DND-41 (cell line): Measurements from ENCODE around the gene CYP21A2.
A peak's percentile ranks its signal among the peaks of the same experiment; 100 is the strongest.
"Not testable (repeated sequence)": the region's sequence is repeated elsewhere in the genome, so short reads cannot be mapped to it uniquely, and the experiment has no call there.

ENCODE experiments used
- ATAC-seq: fragments of 200-7000 bp; cut with Tn5 transposase; 3 replicates; pipeline ENCODE4 v1.9.1; 2021; ENCODE audit warnings: low read depth; ENCODE audit not compliant: insufficient read depth
- DNase-seq: peaks from one replicate; pipeline ENCODE4 v3.0.0-alpha.2; 2020
- H2AFZ ChIP-seq: 2 replicates; pipeline ENCODE4 v1.6.0; 2012; ENCODE audit warnings: low read depth, low read length
- H3K27ac ChIP-seq: 2 replicates; pipeline ENCODE4 v1.5.1; 2012; ENCODE audit warnings: low read length, inconsistent platforms
- H3K27me3 ChIP-seq: fragments of 200-600 bp; sonication (generic); 2 replicates; pipeline ENCODE4 v1.6.0; 2012; ENCODE audit warnings: low read length, mild to moderate bottlenecking, inconsistent platforms; ENCODE audit not compliant: insufficient read depth, poor library complexity
- H3K36me3 ChIP-seq: 2 replicates; pipeline ENCODE4 v1.5.1; 2012; ENCODE audit warnings: low read length, inconsistent platforms; ENCODE audit not compliant: insufficient read depth
- H3K4me1 ChIP-seq: 2 replicates; pipeline ENCODE4 v1.5.1; 2012; ENCODE audit warnings: mild to moderate bottlenecking, low read length; ENCODE audit not compliant: insufficient read depth
- H3K4me2 ChIP-seq: 2 replicates; pipeline ENCODE4 v1.6.0; 2012; ENCODE audit warnings: mild to moderate bottlenecking, moderate library complexity, low read length, inconsistent platforms; ENCODE audit not compliant: insufficient read depth
- H3K4me3 ChIP-seq, 2 experiments: fragments of 200-600 bp in 1 of 2; shearing (Covaris generic) in 1 of 2; 2 replicates each; pipeline ENCODE4 v1.5.1; 2012 to 2016; ENCODE audit warnings: inconsistent platforms in 2 of 2, low read length in 2 of 2, mild to moderate bottlenecking in 2 of 2, low read depth in 1 of 2, moderate library complexity in 1 of 2
- H3K79me2 ChIP-seq: 2 replicates; pipeline ENCODE4 v1.6.0; 2012; ENCODE audit warnings: low read length, inconsistent platforms; ENCODE audit not compliant: insufficient read depth
- H3K9ac ChIP-seq: 2 replicates; pipeline ENCODE4 v1.6.0; 2012; ENCODE audit warnings: low read depth, mild to moderate bottlenecking, inconsistent platforms, low read length, moderate library complexity
- H3K9me3 ChIP-seq: 2 replicates; pipeline ENCODE4 v1.5.1; 2012; ENCODE audit warnings: low read length, moderate library complexity, mild to moderate bottlenecking, inconsistent platforms; ENCODE audit not compliant: insufficient read depth, severe bottlenecking
- H4K20me1 ChIP-seq: 2 replicates; pipeline ENCODE4 v1.6.0; 2012; ENCODE audit warnings: low read length; ENCODE audit not compliant: insufficient read depth

Gene CYP21A2

GRCh38 chr6:32004864-32005537, 33.2 kb upstream of the CYP21A2 start:
- H4K20me1 ChIP-seq, H3K9ac ChIP-seq, H3K4me3 ChIP-seq, H3K27me3 ChIP-seq, H3K36me3 ChIP-seq, H3K9me3 ChIP-seq, H2AFZ ChIP-seq, H3K4me1 ChIP-seq, H3K27ac ChIP-seq, H3K4me2 ChIP-seq, DNase-seq, H3K79me2 ChIP-seq: not testable (repeated sequence)
- peak; percentile 90 for ATAC-seq

- not testable (repeated sequence) for H3K36me3 ChIP-seq, H3K9ac ChIP-seq, H3K27ac ChIP-seq, H2AFZ ChIP-seq, H3K4me3 ChIP-seq, H3K4me2 ChIP-seq, H3K79me2 ChIP-seq, H3K27me3 ChIP-seq, DNase-seq, H4K20me1 ChIP-seq, H3K4me1 ChIP-seq, H3K9me3 ChIP-seq, ATAC-seq
These were observed 32.7 kb upstream of the CYP21A2 start for GRCh38 chr6:32005538-32005880.

GRCh38 chr6:32005991-32006529, 32.2 kb upstream of the CYP21A2 start:
- not testable (repeated sequence) for H4K20me1 ChIP-seq, H3K4me3 ChIP-seq, H3K27ac ChIP-seq, DNase-seq, H3K27me3 ChIP-seq, ATAC-seq, H3K9ac ChIP-seq, H3K9me3 ChIP-seq, H2AFZ ChIP-seq, H3K36me3 ChIP-seq, H3K4me2 ChIP-seq, H3K79me2 ChIP-seq, H3K4me1 ChIP-seq

DNA sequence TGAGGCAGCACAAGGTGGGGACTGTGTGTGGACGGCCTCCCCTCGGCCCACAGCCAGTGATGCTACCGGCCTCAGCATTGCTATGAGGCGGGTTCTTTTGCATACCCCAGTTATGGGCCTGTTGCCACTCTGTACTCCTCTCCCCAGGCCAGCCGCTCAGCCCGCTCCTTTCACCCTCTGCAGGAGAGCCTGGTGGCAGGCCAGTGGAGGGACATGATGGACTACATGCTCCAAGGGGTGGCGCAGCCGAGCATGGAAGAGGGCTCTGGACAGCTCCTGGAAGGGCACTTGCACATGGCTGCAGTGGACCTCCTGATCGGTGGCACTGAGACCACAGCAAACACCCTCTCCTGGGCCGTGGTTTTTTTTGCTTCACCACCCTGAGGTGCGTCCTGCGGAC, 31.1 kb upstream of the CYP21A2 start:
- H3K27ac ChIP-seq, H3K79me2 ChIP-seq, H3K4me2 ChIP-seq, H4K20me1 ChIP-seq, H3K9ac ChIP-seq, H2AFZ ChIP-seq, H3K4me1 ChIP-seq, H3K27me3 ChIP-seq, DNase-seq, H3K9me3 ChIP-seq, H3K36me3 ChIP-seq, H3K4me3 ChIP-seq, ATAC-seq: not testable (repeated sequence)

DNA sequence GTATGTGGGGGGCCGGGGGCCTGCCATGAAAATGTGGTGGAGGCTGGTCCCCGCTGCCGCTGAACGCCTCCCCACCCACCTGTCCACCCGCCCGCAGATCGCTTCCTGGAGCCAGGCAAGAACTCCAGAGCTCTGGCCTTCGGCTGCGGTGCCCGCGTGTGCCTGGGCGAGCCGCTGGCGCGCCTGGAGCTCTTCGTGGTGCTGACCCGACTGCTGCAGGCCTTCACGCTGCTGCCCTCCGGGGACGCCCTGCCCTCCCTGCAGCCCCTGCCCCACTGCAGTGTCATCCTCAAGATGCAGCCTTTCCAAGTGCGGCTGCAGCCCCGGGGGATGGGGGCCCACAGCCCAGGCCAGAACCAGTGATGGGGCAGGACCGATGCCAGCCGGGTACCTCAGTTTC, 30.2 kb upstream of the CYP21A2 start:
- H3K27ac ChIP-seq, H3K4me1 ChIP-seq, H3K9me3 ChIP-seq, H3K27me3 ChIP-seq, DNase-seq, H3K4me2 ChIP-seq, H3K9ac ChIP-seq, H3K79me2 ChIP-seq, H2AFZ ChIP-seq, H4K20me1 ChIP-seq, H3K36me3 ChIP-seq, H3K4me3 ChIP-seq, ATAC-seq: not testable (repeated sequence)

GRCh38 chr6:32008616-32009015, 29.6 kb upstream of the CYP21A2 start:
- not testable (repeated sequence) for H3K27me3 ChIP-seq, ATAC-seq, DNase-seq

GRCh38 chr6:32009537-32009936, 28.7 kb upstream of the CYP21A2 start:
- DNase-seq, H3K4me2 ChIP-seq, H3K9me3 ChIP-seq, H3K27ac ChIP-seq, H3K4me1 ChIP-seq, H3K4me3 ChIP-seq, H3K27me3 ChIP-seq, H4K20me1 ChIP-seq, H3K36me3 ChIP-seq, H3K79me2 ChIP-seq, H2AFZ ChIP-seq, ATAC-seq, H3K9ac ChIP-seq: not testable (repeated sequence)

More at GRCh38 chr6:32008616-32009015, 29.6 kb upstream of the CYP21A2 start:
- not testable (repeated sequence) for H4K20me1 ChIP-seq, H3K79me2 ChIP-seq, H3K36me3 ChIP-seq, H3K27ac ChIP-seq, H3K4me2 ChIP-seq, H3K4me3 ChIP-seq, H3K4me1 ChIP-seq, H3K9me3 ChIP-seq, H3K9ac ChIP-seq, H2AFZ ChIP-seq

- H3K27me3 ChIP-seq, H3K9me3 ChIP-seq, H3K27ac ChIP-seq, DNase-seq, H2AFZ ChIP-seq, H3K4me1 ChIP-seq, H3K4me3 ChIP-seq, H3K79me2 ChIP-seq, ATAC-seq, H3K36me3 ChIP-seq, H4K20me1 ChIP-seq, H3K4me2 ChIP-seq, H3K9ac ChIP-seq: not testable (repeated sequence)
These were observed 27.2 kb upstream of the CYP21A2 start for GRCh38 chr6:32010856-32011530.
